Thoracic aorta (tissue), 2 donors: ENCODE data around the gene HOXA6. TPM values are rescaled to one million over a fixed set of nuclear protein-coding genes. Genes with fewer than 3 reads are reported as not detected.
A peak's percentile ranks its signal among the peaks of the same experiment; 100 is the strongest.

Experiments
- ATAC-seq: fragments of 150-250 bp; one replicate; pipeline ENCODE4 v1.8.0; 2017; ENCODE audit warnings: low read depth; ENCODE audit not compliant: insufficient number of reproducible peaks, low FRiP score
- DNase-seq: peaks from one replicate; pipeline ENCODE4 v3.0.0-alpha.2; 2020; ENCODE audit warnings: low spot score
- H3K27ac ChIP-seq, 2 donors: fragments of 200-600 bp; sonication (generic); 1 replicate in 1 of 2; 2 replicates in 1 of 2; pipeline ENCODE4 v1.5.1; 2016; ENCODE audit warnings: mild to moderate bottlenecking in 2 of 2, moderate library complexity in 2 of 2
- H3K27me3 ChIP-seq: fragments of 200-600 bp; sonication (generic); replicated peaks from 2 replicates; pipeline ENCODE4 v1.6.0; 2016; ENCODE audit warnings: mild to moderate bottlenecking; ENCODE audit not compliant: insufficient read depth
- H3K36me3 ChIP-seq: fragments of 200-600 bp; sonication (generic); one replicate; pipeline ENCODE4 v1.5.1; 2016
- H3K4me1 ChIP-seq, 2 donors: fragments of 200-600 bp; sonication (generic); 1 replicate in 1 of 2; 2 replicates in 1 of 2; pipeline versions ENCODE4 v1.5.1 to v1.6.0; 2016; ENCODE audit warnings: low read depth in 2 of 2, mild to moderate bottlenecking in 1 of 2; ENCODE audit not compliant: control insufficient read depth in 1 of 2
- H3K4me3 ChIP-seq: fragments of 200-600 bp; sonication (generic); 2 replicates; pipeline ENCODE4 v1.5.1; 2016; ENCODE audit warnings: mild to moderate bottlenecking
- H3K9me3 ChIP-seq: fragments of 200-600 bp; sonication (generic); 2 replicates; pipeline ENCODE4 v1.5.1; 2016
- total RNA-seq, 2 donors: library from RNA; depleted of rRNA; stranded (reverse); fragments of >200 nt; gene quantifications; one replicate each; pipeline versions ENCODE4 v1.1.0 to v1.2.3, GENCODE V29; 2016
- TF ChIP-seq, protein P1 (sequence below): fragments of 200-600 bp; sonication (generic); IDR thresholded peaks from one replicate; pipeline ENCODE4 v1.5.1; 2019; ENCODE audit warnings: antibody characterized with exemption

HOXA6 gene
- total RNA-seq, 2 donors from 2014 or later: not detected

DNA sequence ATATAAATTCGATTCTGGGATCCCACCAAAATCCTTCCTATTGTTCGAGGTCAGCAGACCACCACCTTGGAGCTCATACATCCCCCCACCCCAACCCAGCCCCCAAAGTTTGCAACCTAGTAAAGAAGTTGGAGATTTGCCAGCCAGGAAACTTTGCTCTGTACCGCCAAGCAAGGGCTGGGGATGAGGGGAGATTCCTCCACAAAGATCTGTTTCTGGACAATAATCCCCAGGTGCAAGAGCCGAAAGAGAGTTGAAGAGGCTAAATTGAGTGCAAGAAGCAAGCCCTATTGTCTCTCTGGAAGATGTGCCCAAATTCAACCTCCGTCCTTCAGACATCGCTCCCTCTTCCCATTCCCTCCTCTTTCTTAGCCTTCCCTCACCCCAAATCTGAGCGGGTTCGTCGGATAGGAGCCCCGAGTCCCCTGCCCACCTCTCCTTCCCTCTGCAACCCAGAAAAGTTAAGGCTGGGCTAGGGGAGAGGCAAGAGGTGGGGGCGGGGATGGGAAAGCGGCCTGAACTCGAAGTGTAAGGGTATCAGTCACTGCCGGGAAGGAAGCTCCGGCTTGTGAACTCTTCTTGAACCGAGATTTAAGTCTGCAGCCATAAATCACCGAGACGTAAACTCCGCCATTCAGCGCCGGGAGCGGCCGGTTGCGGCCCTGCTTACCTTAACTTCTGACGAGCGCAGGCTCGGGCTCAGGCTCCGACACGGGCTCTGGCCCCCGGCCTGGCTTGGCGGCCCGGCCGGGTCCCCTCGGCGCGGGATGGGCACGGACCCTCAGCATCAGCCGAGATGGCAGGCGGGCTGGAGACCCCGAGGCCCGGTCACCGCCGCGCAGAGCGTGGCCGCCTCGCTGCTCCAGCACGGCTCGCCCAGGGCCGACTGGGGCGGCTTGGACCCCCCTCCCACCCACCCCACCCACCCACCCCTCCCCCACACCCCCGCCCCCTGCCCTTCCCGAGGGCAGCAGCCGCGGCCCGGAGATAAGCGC, 34.3 kb downstream of the HOXA6 start:
- Histone ChIP-seq H3K4me1 (peaks cover 21 to 38% of the 10 kb centered on the region in 2 donors), H3K9me3 (no peaks in the 10 kb centered on the region), H3K27me3 (no peaks in the 10 kb centered on the region), H3K27ac (peak overlapping the region; percentile 87 to 96), H3K36me3 (no peaks in the 10 kb centered on the region), H3K4me3 (peak overlapping the region; percentile 99)
- no peak for DNase-seq
- no peak for ATAC-seq
- TF ChIP-seq, protein P1, sequence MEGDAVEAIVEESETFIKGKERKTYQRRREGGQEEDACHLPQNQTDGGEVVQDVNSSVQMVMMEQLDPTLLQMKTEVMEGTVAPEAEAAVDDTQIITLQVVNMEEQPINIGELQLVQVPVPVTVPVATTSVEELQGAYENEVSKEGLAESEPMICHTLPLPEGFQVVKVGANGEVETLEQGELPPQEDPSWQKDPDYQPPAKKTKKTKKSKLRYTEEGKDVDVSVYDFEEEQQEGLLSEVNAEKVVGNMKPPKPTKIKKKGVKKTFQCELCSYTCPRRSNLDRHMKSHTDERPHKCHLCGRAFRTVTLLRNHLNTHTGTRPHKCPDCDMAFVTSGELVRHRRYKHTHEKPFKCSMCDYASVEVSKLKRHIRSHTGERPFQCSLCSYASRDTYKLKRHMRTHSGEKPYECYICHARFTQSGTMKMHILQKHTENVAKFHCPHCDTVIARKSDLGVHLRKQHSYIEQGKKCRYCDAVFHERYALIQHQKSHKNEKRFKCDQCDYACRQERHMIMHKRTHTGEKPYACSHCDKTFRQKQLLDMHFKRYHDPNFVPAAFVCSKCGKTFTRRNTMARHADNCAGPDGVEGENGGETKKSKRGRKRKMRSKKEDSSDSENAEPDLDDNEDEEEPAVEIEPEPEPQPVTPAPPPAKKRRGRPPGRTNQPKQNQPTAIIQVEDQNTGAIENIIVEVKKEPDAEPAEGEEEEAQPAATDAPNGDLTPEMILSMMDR: no peak

DNA sequence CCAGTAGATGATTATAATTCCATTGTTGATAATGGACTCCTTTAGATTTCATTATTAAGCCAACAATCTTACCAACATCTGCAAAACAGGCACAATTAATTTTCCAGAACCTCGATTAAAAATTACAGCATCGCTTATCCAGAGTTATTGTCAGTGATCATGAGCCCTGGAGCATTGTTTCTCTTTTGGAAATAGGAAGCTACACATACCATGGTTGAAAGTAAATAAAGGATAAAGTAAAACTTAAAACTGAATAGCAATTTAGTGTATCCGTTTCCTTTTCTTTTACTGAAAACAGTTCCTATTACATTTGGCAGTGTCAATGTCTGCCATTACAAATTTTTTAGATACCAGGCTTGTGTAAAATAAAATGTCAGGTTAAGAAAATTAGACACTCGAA, 35.2 kb downstream of the HOXA6 start:
- Histone ChIP-seq H3K36me3 (no peaks in the 10 kb centered on the region), H3K27ac (peak overlapping the region; percentile 87 to 96), H3K9me3 (no peaks in the 10 kb centered on the region), H3K4me3 (peak overlapping the region; percentile 99), H3K4me1 (peaks cover 21 to 46% of the 10 kb centered on the region in 2 donors), H3K27me3 (no peaks in the 10 kb centered on the region)
- TF ChIP-seq, protein P1: no peak
- DNase-seq (no peak), ATAC-seq (no peak)

DNA sequence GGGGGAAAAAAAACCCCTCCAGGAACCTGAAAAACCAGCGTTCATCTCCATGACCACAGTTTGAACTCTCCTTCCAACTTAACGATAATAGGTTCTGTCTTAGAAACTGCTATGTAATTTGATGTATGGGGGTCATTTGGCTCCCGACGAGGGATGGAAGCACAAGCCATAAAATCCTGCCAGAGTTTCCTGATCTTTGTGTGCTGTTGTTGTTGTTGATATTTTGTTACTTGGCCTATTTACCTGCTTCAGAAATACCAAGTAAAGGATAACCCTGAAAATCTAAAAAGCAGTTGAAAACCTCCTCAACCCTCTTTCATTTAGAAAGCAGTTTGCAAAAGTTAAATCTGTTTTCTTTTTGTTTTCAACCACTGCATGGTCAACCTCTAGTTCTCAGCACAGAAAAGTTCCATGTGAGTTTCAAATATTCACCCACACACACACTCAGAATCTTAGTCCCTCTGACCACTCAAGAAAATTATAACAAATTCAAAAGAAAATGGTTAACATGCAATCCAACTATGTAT, 35.8 kb downstream of the HOXA6 start:
- Histone ChIP-seq H3K4me3 (peak overlapping the region; percentile 99), H3K36me3 (no peaks in the 10 kb centered on the region), H3K9me3 (no peaks in the 10 kb centered on the region), H3K4me1 (peaks cover 21 to 51% of the 10 kb centered on the region in 2 donors), H3K27ac (peak overlapping the region; percentile 87 to 96), H3K27me3 (no peaks in the 10 kb centered on the region)
- TF ChIP-seq, protein P1: no peak
- no peak for DNase-seq
- ATAC-seq: no peak

DNA sequence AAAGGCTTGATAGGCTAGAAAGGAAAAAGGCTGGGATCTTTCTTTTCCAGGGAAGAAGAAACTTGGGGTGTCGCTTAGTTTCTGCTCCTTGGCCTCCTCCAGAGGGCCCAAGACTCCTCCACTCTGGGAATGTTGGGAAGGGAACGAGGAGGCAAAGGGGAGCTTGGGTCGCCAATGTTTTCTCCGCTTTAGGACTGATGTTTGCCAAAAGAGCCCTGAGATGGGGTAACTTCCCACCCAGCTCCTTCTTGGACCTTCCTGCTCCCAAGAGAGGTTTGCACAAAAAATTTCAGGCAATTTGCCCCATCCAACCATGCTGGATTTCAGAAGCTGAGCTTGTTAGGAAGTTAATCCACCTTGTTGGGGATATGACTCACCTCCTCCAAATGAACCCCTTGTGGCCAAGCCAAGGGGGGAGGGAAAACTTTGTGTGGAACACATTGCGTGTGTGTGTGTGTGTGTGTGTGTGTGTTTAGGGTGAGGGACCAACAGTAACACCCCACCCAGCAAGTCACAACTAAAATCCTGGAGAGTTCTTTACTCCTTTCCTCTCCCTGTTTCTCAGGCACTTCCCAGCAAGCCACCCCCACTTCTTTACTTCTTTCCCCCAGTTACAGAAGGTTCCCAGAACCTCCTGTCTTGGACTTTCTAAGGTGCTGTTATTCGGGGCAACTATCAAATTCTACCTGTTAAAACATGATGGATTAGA, 36.4 kb downstream of the HOXA6 start:
- TF ChIP-seq, protein P1: peak; percentile 10
- no peak for DNase-seq
- ATAC-seq: peak; percentile 41
- Histone ChIP-seq H3K4me3 (peak overlapping the region; percentile 99), H3K27me3 (no peaks in the 10 kb centered on the region), H3K4me1 (peaks cover 21 to 53% of the 10 kb centered on the region in 2 donors), H3K9me3 (no peaks in the 10 kb centered on the region), H3K27ac (peak overlapping the region; percentile 87 to 96), H3K36me3 (no peaks in the 10 kb centered on the region)
